HG02678 (cell line): ENCODE measurements around the gene ANGEL2.

Source experiments
- ATAC-seq: cut with Tn5 transposase; IDR thresholded peaks from one replicate; pipeline ENCODE4 v1.9.1; 2021; ENCODE audit warnings: mild to moderate bottlenecking, moderate library complexity; ENCODE audit not compliant: unreplicated experiment

The ANGEL2 gene

DNA sequence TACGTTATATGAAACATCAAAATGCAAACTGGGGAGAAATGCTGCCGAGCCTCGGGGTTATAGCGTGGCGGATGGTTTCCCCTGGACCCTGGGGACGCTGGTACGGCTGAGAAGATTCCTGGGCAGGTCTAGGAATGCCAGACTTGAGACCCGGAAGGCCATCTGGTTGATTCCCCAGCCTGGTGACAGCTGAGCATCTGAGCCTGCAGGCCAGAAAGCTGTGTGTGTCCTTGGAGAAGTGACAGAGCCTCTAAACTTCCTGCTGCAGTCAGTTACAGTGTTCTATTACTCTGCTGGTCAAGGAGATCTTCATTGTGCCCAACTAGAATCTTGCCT is 63.1 kb downstream of the ANGEL2 start:
- ATAC-seq = no peak

DNA sequence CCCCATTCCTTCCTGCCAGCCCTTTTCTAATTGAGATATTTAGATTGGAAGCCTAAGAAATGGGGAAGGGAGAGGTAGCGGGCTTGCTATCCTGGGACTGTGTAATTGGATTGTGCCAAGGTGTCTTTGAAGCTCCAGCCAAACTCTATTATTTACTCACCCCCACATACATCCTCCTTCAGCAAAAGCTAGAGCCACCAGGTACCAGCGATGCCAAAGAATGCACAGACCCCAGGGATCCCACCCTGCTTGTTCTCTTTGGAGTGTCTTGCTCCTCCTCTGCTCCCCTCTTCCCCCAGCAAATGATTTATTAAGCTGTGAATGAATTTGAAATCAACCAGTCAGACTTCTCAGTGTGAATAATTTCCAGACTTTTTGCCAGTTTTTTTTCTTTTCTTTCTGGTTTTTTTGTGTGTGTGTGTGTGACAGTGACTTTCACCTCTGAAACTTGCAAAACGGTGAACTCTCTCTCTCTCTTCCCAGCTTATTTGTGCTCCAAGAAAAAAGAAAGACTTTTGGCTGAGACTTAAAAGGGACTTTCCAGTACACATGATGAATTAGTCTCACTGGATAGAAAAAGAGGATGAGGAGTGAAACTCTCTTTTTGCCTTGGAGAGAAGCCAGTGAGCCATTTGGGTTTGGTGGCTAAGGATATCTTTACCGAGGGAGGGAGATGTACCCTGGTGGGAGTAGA is 63.6 kb downstream of the ANGEL2 start:
- ATAC-seq = no peak

DNA sequence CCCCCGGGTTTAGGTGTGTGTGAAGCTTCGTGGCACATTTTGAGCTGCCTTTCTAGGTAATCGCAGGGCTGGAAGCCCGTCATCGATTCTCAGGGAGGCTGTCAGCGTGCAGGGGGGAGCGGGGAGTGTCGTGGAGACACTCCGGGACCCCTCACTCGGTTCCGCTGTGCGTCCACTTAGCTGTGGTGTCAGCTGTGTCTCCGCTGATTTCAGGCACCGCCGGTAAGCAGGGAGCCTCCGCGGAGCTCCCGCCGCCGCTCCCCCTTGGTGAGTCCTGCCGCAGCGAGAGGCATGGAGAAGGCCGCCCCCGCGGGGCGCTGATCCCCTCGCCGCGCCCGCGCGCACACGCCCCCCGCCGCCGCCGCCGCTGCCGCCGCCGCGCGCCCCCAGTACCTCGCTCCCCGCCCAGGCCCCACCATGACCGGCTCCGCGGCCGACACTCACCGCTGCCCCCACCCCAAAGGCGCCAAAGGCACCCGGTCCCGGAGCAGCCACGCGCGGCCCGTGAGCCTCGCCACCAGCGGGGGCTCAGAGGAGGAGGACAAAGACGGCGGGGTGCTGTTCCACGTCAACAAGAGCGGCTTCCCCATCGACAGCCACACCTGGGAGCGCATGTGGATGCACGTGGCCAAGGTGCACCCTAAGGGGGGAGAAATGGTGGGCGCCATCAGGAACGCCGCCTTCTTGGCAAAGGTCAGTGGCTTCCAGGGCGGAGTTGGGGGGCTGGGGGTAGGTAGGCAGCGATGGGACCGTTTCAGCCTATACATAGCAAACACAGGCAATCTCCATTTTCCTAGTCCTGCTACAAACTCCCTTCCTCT is 64.3 kb downstream of the ANGEL2 start:
- ATAC-seq = no peak

DNA sequence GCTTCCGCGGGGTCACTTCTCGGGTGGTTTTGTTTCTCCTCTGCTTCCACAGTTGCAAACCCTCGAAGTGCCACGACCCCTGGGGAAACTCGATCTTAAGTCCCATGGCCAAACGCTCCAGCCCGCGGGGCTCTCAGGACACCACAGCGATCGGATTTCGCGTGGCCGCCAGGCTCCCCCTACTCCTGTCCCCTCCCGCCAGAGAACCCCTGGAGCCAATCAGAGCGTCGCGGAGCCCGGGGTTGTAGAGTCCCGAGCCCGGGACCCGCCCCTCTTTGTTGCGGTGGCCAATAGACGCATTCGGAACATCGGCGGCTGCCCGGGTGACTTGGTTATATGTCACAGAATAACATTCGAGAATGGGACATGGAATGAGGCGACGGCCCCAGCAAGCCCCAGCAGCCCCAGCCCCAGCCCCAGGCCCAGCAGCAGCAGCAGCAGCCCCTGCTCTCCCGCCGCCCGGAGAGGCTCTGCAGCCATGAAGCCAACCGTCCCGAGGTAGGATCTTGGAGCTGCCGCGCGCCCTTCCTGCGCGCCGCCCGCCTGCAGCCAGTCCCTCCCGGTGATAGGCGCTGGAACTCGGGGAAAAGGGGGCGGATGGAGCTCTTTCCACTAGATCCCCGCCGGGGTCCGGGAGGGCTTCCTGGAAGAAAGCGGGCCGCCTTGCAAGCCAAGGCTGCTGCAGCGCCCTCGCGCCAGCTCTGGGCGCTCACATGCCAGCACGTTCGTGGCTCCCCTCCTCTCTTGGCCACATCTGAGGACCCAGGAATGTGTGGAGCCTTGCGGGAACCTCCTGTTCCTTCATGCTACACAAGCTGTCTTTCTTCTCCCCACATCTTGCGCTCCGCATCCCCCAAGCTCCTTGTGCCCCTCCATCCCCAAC is 65.2 kb downstream of the ANGEL2 start, which contains the start of gene VASH2:
VASH2 (plus strand) TSS at position 299 of the 883 bp plus-strand sequence. CDS start 1,002 bp downstream, outside the sequence.
- ATAC-seq = peak; percentile 96

DNA sequence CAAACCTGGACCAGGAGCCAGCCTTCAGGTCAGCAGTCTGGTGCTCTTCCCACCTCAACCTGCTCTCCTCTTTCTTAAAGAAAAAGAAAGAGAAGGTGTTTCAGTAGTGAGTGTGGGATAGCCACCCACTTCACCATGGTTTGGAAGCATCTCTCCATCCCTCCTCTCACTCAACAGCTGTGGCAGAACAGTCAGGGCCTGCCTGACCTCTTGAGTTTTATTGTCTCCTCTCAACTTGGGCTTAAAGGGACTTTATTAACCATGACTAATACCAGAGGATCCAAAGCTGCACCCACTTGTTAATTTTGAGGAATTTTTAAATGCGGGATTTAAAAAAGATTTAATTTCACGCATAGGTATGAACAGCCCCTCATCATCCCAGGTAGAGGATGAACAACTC is 65.9 kb downstream of the ANGEL2 start:
- ATAC-seq = no peak

DNA sequence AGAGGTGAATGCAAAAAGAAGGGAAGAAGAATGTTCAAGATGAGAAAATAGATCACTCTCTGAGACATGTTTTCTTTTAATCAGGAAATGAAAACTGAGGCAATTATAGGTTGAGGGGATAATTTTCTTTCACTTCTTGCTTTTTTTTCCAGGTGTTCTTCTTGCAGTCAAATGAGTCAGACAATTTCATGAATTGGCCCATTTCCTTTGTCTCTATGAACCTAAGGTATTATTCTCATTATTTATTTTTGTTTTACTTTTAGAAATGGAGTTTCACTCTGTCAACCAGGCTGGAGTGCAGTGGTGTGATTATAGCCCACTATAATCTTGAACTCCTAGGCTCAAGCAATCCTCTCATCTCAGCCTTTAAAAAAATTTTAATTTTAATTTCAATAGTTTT is 68.8 kb downstream of the ANGEL2 start:
- ATAC-seq = no peak

DNA sequence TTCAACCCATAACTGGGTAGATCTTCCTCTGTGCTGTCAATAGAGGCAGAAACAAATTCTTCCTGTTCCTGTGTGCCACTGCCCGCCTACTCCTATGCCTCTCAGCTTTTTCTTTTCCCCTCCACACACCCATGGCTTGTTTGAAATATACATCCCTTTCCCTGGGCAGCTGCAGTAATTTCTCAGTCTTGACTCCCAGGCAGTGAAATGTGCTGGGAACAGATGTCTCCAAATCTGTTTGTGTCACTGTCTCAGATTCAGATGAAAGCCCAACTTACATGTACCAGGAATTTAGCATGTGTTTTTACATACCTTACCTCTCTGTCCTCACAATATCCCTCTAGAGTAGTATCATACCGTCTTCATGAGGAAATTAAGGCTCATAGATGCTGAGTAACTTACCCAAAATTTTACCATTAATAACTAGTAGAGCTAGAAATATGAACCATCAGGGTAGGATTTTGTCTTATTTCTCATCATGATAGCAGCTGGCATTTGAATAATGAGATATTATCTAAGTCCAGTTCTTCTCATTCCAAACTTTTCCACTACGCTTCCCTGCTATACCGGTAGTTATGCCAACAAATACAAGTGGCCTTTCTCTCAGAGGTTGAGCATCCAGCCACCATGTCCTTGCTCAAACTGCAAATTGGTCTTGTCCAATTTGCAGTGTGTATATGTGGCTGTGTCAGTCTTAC is 70.1 kb downstream of the ANGEL2 start:
- ATAC-seq = no peak

DNA sequence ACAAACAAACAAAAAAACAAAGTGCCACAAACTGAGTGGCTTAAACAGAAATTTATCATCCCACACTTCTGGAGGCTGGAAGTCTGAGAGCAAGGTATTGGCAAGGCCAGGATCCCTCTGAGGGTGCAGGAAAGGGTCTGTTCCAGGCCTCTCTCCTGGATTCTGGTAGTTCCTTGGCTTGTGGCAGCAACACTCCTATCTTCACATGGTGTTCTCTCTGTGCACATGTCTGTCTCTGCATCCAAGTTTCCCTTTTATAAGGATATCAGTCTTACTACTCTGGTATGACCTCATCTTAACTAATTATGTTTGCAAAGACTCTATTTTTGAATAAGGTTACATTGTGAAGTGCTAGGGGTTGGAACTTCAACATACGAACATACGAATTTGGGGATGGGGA is 70.6 kb downstream of the ANGEL2 start:
- no peak for ATAC-seq

DNA sequence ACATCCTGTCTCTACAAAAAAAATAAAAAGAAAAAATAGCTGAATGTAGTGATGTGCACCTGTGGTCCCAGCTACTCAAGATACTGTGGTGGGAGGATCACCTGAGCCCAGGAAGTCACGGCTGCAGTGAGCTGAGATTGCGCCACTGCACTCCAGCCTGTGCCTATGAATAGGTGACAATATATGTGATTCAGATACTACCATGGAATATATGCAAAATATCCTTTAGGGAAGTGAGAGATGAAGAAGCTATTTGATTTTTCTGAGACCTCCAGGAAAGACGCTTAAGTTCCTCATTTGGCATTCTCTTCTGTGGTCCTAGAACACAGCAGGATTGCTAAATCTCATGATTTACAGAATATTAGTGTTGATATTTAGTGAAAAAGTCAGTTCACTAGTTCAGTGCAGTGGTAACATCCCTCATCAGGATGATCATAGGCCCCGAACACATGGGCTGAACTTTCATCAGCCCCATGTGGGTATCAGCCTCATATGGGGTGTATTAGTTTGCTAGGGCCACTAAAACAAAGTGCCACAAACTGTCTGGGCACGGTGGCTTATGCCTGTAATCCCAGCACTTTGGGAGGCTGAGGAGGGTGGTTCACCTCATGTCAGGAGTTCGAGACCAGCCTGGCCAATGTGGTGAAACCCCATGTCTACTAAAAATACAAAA is 71.3 kb downstream of the ANGEL2 start:
- peak; percentile 68 for ATAC-seq

DNA sequence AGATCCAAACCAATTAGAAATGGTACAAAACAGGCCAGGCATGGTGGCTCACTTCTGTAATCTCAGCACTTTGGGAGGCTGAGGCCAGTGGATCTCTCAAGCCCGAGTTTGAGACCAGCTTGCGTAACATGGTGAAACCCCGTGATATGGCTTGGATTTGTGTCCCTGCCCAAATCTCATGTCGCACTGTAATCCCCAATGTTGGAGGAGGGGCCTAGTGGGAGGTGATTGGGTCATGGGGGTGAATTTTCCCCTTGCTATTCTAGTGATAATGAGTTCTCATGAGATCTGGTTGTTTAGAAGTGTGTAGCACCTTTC is 72.3 kb downstream of the ANGEL2 start:
- no peak for ATAC-seq

DNA sequence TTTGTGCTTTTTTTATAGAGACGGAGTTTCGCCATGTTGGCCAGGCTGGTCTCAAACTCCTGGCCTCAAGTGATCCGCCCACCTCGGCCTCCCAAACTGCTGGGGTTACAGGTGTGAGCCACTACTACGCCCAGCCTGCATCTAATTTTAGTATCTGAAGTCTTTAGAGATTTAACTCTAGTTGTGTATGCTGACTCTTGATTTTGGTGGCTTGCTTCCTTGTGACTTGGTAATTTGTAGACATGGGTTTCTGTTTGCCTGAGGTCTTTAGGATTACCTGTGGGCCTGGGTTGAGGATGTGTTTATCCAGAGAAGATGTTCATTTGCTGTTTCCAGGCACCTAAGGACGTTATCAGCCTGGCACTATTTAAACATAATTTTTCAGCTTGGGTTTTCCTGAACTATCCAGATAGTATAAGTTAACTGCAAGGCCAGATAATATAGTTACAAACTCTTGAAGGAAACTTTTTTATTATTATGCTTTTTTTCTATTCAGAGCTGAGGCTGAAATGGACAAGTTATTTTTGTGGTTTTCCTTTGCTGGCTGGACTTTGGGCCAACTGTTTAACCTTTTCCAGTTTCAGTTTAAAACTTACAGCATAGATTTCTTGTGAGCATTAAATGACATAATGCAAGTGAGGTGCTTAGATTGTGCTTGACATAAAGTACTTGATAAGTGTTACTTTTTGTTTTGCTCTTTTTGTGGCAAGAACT is 72.8 kb downstream of the ANGEL2 start:
- ATAC-seq = no peak
